HG03045 (cell line): ENCODE results near the gene KDM5C.

Source experiments
- ATAC-seq: cut with Tn5 transposase; IDR thresholded peaks from one replicate; pipeline ENCODE4 v1.9.1; 2021; ENCODE audit warnings: mild to moderate bottlenecking, moderate library complexity; ENCODE audit not compliant: unreplicated experiment

The KDM5C gene

DNA sequence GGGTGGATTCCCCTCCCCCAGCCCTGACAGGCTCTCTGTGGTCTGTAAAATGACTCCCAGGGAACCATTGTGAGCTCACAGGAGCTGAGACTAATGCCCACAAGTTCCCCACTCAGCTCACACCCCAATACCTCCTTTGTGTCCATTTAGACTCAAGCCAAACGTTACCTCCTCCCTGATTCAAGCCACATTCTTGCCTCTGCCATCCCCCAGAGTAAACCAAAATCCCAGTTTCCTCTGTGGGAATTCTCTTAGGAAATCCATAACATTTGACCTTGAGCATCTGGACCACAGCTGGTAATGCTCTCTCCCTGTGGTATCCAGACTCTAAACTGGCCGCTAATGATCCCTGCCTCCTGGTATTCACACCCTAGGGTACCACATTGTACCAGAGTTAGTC, 26.3 kb upstream of the KDM5C start:
- no peak for ATAC-seq

DNA sequence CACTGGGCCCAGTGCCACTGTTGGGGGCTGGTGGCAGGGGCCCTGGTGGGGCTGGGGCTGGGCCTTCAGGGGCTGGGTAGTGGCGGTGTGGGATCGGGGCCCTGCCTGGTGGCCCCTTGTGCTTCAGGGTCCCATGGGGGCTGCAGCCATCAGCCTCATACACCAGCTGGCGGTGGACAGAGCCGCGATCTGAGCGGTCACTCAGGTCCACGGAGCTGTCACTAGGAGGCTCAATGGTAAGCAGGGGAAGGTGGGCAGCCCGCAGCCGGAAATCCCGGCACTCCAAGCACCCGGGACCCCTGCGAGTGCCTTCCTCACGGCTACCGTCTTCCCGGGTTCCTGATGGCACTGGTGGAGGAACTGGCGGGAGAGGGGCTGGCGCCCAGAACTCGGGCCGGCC, 25.5 kb upstream of the KDM5C start:
- no peak for ATAC-seq

DNA sequence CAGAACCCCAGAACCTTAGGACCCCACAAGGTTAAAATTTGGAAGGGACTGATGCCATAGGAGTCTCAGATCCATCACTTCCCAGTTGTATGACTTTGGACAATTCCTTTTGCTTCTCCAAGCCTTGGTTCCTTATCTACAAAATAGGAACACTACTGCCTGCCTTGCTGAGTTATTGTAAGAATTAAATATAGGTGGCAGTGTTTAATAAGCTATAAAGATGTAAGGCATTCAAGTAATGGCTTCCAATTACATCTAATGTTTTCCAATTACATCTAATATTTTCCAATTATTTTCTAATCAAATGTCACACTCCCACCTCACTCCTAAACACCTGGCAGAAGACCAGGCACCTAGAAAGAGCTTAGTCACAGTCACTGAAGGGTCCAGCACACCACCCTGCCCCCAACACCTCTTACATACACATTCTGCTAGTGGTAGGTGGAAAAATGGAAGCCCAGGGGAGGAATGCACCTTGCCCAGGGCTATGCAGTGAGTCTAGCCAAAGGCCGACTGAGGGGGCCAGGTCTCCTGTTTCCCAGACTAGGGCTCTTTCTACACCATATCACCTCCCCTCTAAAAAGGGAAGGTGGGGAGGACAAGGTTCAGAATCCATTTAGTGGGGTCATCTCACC, 24.5 kb upstream of the KDM5C start:
- no peak for ATAC-seq

DNA sequence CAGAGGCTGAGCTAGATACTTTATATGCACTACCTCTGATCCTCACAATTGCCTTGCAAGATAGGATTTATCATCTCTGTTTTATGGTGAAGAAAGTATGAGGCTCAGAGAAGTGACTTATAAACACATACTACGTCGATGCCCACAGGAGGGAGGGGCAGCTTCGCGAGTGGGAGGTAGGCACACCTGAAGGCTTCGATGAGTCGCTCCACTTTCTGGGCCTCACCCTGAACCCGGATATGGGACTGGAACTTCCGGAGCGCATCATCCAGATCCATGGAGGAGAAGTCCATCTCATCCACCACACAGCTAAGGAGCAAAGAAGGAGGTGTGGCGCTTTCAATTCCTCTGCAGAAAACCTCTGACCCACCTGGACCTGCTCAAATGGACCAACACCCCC, 22.9 kb upstream of the KDM5C start:
- ATAC-seq: no peak

DNA sequence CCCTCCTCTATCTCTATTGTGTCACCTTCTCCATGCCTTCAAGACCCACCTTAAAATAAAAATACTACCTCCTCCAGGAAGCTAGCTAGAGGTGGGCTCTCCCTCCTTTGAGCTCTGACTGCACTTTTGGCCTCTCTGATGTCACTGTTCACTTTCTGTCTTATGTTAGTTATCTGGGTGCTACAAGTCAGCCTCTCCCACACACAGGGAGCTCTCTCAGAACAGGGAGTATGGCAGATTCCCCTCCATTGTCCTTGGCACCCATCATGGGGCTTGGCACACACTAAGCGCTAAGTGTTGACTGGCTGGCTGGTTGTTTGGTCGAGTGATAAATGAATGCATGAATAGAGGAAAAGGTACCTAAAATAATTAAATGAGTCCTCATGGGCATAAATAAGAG, 21.2 kb upstream of the KDM5C start:
- ATAC-seq: no peak

DNA sequence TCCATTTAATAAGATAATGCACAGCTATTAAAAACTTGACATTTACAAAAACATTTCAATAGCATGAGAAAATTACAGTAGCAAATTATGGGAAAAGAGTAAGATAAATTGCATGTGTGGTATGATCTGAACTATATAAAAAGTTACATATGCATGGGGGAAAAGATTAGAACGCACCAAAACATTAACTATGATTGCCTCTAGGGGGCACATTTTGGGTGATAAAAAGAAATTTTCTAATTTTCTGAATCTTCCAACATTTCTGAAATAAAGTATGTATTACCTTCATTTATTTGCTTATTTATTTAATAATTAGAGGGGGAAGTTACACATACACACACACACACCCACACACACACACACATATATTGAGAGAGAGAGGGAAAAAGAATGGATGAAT, 19.6 kb upstream of the KDM5C start:
- no peak for ATAC-seq

DNA sequence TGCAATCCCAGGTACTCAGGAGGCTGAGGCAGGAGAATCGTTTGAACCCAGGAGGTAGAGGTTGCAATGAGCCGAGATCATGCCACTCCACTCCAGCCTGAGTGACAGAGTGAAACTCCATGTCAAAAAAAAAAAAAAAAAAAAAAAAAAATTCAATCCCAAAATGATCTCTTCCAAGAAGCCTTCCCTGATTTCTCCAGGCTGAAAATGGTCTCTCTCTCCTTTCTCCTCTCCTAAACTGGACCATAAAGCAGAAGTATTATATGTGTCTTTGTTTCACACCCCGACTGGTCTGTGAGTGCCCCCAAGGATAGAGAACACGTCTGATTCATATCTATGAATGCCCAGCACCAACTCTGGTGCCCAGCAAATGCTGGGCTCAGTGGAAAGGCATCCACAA, 17.3 kb upstream of the KDM5C start:
- ATAC-seq: no peak

DNA sequence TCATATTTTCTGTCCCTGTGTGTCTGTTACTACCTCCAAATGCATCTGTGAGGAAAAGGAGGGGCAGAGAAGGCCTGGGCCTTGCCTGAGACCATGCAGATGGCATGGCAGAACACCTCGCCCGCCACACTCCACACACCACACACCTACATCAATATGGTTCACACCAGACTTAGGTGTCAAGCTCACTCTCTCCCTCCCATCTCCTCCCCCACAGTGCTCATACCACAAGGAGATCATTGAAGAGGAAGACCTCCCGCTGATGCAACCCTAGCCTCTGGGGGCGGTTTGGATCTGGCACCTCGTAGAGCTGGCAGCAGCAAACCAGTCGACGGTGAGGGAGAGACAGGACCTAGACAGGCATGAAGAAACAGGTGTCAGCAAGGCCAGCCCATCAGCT, 16.6 kb upstream of the KDM5C start:
- no peak for ATAC-seq

DNA sequence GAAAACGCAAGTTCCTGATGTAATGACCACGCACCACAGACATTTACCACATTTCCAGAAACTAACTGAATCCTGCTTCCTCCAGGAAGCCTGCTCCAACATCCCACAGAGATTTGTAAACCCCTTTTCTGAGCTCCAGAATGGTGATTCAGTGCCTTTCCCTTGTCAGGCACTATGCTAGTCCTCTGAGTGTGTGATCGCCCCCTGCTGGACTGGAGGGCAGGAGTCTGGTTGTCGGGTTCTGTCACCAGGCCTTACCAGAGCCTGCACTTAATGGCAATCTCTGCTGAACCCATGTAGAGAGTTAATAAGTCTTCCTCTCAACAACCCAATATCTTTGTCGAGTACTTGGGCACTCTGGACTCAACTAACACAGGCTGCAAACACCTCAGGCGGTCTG, 14.5 kb upstream of the KDM5C start:
- no peak for ATAC-seq

DNA sequence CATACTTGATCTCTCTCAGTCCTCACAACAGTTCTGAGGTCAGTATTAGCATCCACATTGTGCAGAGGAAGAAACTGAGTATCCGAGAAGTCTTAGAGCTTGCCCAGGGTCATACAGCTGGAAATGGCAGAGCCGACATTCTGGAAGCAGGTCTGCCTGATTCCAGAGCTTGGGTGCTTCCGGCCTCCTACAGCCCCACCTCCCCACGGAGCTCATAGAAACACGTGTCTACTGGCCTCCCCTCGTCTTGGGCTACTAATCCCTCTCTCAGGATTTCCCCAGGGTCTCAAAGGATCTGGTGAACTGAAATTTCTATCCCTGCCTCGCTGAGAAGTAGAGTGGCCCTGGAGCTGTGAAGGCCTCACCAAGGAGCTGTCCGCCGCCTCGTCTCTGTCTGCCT, 12.0 kb upstream of the KDM5C start:
- no peak for ATAC-seq

DNA sequence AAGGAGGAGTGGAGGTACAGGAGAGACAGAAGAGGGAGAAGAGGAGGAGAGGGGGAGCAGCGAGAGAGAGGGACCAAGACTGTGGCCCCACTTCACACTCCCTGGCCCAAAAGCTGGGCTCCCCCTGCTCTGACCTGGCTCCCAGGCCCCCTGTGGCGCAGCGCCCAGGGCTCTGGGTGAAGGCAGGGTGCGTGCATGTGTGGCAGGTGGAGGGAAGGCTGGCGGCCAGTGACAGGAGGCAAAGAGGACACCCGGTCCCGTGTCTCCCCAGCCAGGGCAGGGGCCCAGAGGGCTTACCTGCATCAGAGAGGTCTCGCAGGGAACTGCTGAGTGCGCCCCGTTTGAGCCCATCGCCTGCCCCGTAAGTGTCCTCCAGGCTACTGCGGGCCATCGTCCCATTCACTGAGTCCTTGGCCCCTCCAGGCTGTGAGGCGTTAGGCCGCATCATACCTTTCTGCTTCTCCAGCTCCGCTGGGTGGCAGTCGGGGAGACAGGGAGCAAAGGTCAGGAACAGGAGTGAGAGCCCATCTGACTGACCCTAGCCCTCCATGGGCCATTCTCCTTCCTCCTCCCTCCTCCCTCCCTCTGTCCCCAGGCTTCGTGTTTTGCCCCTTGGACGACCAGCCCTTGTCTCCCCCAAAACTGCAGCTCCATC, 11.1 kb upstream of the KDM5C start:
- no peak for ATAC-seq

DNA sequence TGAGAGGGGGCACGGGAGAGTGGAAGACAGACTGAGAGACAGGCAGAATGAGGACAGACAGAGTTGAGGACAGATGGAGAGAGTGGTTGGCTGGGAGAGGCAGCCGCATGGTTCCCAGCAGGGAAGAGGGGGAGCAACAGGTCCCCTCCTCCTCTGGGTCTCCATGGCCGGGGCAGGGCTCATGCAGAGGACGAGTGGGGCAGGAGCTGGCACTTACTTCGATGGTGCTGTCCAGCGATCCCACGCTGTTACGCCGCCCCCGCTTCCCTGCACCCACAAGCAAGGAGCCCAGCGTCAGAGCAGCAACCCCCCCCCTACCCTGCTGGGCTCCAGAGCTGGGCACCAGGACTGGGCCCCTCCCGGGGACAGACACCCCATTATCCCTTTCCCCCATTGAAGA, 10.6 kb upstream of the KDM5C start:
- ATAC-seq: no peak

DNA sequence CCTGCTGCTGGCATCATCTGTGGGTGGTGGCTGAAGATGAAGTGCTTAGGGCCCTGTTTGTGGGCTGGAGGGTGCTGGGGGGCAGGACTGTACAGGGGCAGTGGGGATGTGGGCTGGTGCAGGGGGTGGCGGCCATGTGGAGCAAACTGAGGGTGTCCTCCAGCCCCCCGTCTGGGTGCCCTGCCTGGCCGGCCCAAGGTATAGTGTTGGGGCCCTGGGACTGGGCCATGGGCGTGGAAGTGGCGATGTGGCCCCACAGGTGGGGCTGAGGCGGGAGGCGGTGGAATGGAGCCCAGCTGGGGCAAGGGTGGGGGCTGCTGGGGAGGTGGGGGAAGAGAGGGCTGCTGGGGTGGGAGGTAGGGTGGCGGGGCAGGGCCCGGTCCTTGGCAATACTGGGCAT, 9.5 kb upstream of the KDM5C start:
- ATAC-seq: no peak

DNA sequence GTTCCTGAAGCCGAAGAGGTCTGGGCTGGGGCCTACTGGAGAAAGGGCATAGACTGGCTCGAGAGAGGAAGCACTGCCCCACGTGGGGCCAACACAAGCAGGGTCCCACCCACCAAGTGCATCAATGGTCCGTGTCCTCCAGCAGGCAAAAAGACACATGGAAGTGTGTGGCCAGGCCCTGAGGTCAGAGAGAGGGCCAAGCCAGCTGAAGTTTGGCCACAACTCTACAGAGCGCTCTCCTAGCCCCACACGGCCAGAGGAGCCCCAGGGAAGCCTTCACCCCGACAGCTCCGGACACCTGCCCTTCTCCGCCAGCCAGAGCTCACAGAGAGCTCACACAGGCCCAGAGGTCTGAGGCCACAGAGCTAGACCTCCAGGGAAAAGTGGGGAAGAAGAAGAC, 8.5 kb upstream of the KDM5C start:
- ATAC-seq: no peak

DNA sequence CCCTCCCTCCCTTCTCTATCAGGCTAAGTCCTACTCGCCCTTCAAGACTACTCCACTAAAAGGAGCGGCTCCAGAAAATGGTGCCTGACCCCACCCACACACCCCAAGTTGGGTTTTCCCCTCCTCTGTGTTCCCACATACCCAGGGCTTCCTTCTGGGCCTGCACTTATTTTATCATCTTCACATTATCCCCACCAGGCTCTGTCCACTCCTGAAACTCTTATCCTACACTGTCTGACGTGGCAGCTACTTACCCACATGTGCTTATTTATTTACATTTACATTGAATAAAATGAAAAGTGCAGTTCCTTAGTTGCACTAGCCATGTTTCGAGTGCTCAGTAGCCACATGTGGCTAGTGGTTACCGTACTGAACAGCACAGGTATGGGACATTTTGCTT, 5.1 kb upstream of the KDM5C start:
- no peak for ATAC-seq

DNA sequence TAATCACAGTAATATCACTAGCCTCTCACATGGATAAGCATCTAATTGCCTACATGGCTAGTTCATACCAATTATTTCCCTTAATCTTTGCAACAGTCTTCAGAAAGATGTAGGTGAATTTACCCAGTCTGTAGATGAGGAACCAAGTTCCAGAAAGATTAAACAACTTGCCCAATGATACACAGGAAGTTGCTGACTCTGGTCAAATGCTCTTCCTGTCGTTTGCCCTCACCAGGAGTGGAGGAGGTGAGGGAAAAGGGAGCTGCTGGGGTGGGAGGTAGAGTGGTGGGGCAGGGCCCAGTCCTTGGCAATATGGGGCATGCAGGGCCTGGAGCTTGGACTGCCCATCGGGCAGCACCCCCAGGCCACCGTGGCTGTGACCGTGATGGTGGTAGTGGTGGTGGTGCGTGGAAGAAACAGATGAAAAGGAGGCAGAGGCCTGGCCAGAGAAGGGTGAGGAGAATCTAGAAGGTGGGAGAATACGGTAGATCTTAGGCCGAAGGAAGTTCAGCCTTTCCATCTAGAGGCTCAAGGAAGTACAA, 2.3 kb upstream of the KDM5C start:
- ATAC-seq: no peak

DNA sequence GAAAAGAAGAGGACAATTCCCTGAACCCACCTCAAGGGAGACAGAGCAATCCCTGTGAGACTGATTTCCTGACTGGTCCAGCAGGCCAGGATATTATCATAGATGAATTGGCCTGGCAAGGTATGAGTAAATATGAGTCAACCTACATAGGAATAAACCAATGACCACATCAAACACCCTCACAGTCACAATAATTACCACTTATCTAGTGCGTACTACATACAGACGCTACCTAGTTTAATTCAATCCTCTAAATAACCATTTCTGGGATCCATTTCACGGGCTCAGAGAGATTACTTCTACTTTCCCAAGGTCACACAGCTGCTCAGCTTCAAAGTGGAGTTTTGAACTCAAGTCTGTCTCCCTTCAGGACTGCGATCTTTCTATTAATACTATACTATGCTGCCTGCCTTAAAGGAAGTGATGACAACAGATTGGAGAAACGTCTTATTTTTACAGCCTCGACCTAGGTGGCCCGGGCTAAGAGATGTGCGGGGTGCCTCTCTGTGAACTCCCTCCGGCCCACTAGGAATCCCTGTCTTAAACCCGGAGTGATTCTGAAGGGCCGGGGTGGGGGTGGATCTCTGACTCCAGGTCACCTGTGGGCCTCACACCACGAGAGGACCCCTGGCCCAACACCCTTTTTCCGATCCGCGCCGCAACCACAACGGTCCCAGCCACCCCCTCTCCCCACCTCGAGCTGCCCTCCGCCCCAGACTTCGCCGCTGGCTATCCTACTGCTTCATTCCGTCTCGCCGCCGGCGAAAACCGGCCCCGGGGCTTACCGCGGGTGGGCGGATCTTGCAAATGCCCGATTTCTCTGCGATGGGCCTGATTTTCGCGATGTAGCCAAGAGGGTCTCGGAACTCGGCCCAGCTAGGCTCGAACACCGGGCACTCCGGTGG, 800 bp downstream of the KDM5C start:
- ATAC-seq: no peak

DNA sequence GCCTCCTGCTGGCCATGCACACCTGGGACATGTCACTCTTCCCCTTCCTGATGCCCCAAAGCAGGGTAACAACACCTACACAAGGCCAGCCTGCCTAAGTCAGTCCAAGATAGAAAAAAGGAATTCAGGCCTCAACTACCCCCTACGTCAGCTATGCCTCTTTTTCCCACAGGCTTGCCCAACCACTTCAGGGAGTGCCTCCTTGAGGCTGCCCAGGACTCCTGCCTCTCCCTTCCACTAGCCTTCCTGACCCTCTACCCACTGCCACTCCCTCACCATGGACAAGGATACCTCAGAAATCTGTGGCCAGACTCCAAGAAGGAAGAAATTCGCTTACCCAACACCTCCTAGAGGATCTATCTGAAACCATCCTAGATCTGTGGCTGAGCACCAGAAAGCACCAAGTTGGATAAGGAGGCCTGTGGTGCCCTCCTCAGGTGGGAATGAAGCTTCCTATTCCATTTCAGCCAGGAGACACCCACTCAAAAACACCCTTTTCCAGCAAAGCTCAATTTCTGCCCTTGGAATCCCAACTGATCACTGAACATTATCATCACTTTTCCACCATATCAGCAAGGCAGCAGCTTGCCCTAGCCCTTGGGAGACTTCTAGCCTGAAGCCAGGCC, 1.8 kb downstream of the KDM5C start:
- ATAC-seq: no peak

DNA sequence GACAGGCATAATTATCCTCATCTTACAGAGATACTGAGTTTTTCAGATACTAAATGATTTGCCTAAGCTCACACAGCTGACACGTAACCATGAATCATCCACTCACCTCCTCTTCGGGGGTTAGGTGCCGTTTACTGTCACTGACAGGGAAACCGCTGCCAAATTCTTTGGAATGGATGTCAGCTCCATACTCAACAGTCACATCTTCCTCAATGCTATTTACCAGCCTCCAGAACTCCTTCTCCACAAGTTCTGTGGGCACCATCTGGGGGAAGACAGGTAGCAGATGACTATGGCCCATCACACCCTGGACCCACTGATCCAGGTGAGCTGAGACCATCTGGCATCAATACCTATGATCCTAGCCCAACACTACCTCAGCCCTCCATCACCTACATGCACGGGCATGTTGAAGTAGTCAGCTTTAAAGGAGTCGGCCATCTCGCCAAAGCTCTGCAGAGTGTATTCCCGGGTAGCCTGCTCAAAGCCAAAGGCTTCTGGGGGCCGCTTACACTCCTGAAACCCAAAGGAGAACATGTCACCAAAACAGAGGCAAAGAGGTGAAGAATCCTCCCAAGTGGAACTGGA, 13.5 kb downstream of the KDM5C start:
- ATAC-seq: no peak

DNA sequence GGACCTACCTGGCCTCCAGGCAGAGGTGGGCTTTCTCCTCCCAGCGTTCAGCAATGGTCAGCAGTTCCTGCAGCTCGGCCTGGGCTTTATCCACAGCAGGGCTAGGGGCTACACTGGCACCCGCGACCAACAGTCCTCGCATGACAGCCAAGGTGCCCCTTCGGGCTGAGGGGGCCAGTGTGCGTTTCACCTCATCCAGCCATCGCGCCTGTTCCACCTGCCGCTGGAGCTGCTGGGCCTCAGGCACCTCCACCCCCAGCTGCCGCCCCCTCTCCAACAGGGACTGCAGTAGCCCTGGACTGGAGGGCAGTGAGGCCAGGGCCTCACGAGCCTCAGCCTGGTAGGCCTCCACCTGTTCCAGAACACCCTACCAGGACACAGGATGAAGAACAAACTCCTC, 28.3 kb downstream of the KDM5C start:
- ATAC-seq: no peak

DNA sequence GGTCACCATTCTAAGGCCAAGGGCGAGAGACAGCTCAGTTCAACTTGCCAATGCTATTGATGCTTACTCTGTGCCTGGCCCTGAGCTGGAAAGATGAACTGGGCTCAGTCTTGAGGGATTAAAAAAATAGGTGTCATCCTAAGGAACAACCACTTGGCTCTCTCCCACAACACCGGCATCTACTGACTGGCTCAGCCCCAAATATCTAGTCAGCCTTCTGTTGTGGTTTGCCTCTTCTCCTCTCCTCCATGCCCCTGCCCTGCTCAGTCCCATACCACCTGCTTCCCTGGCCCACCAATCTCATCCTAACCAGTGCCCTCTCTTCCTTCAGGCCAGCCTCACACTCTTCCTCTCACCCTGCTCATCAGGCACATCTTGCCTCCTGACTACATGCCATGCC, 29.6 kb downstream of the KDM5C start:
- ATAC-seq: no peak
